Measurements from ENCODE around the gene CATSPERD. TPM values are rescaled to one million over a fixed set of nuclear protein-coding genes. Genes with fewer than 3 reads are reported as not detected.
"Not testable (repeated sequence)": the region's sequence is repeated elsewhere in the genome, so short reads cannot be mapped to it uniquely, and the experiment has no call there.

CATSPERD gene
- total and polyA plus RNA-seq, 9 of the 15 experiments (the other 6 are each of a cell fraction or from before 2014, with no cell fraction given) = not detected

DNA sequence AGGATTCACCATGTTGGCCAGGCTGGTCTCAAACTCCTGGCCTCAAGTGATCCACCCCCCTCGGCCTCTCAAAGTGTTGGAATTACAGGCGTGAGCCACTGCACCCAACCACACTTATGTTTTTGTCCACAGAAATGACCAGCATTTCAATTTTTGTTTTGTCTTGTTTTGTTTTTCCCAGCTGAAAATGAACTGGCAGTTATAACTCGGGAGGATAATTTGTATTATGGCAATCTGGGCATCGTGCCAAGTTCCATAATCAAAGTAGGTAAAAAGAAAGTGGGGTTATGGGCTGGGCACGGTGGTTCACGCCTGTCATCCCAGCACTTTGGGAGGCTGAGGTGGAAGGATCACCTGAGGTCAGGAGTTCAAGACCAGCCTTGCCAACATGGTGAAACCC, 28.5 kb downstream of the CATSPERD start:
- in situ Hi-C loops (cut with MboI); H3K36me3 ChIP-seq (ENCODE audit: control insufficient read depth, insufficient read depth, low read length); H4K20me1 ChIP-seq (replicated peaks; ENCODE audit: control insufficient read depth, insufficient read depth, low read length); H3K9me3 ChIP-seq (replicated peaks; ENCODE audit: control insufficient read depth, insufficient read depth, low read depth, low read length); H2AFZ ChIP-seq (ENCODE audit: low read depth, low read length); intact Hi-C loops (cut with micrococcal nuclease); ATAC-seq; FAIRE-seq; H3K9me1 ChIP-seq (ENCODE audit: control insufficient read depth, insufficient read depth, low read length); CTCF ChIA-PET (ENCODE audit: low intra/inter-chr PET ratio); BruUV-seq (replicated peaks); H3K4me2 ChIP-seq (ENCODE audit: insufficient read depth, low read length); H3K27ac ChIP-seq (ENCODE audit: extremely low read depth, low read depth, low read length); DNase-seq (ENCODE audit: extremely low read depth in 1 of 4, low spot score in 3 of 4); H3K4me3 ChIP-seq; H3K9ac ChIP-seq (ENCODE audit: insufficient read depth in 1 of 2, low read depth in 2 of 2, low read length in 2 of 2); H3K79me2 ChIP-seq (ENCODE audit: control insufficient read depth, insufficient read depth, low read length); H3K4me1 ChIP-seq (replicated peaks in 1 of 2; ENCODE audit: control insufficient read depth in 2 of 2, insufficient read depth in 2 of 2, low read length in 2 of 2): not testable (repeated sequence)
- TF ChIP-seq NFIX (CRISPR knock-in tag; IDR thresholded peaks at IDR 0.05; ENCODE audit: low read depth) (peak; percentile 77), NFIC (IDR thresholded peaks at IDR 0.05) (peak; percentile 96)
- WGBS (ENCODE audit: insufficient coverage, low coverage, missing lambda C conversion rate) = 5% methylated on average over 6 of the region's 6 CpGs
- POLR2A ChIA-PET = interaction anchor here (0.7 kb wide), 1 partner anchor 220 kb away, joined by 4 read pairs; no protein-coding TSS in a partner anchor
- peaks cover 21 to 31% of the 10 kb centered on the region in 2 experiments; a peak in 3 of 5 replicates for H3K27me3 ChIP-seq (ENCODE audit: control insufficient read depth in 2 of 2, insufficient read depth in 2 of 2, low read length in 2 of 2)

DNA sequence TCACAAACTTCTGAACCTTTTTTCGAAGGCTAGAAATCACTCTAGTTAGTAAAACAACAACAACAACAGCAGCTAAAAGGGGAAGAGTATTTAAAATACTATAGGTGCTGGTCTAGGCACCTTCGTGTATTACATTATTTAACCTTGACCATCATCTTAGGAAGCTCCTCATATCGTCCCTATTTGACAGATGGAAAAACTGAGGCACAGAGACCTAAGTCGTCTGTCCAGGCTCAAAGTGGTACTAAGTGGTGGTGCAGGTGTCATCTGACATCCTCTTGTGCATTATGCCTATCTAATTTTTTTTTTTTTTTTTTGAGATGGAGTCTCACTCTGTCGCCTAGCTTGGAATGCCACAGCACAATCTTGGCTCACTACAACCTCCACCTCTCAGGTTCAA, 29.1 kb downstream of the CATSPERD start:
- Histone ChIP-seq H3K9me1 (ENCODE audit: control insufficient read depth, insufficient read depth, low read length) (no peaks in the 10 kb centered on the region), H3K36me3 (ENCODE audit: control insufficient read depth, insufficient read depth, low read length) (no peaks in the 10 kb centered on the region), H3K9me3 (replicated peaks; ENCODE audit: control insufficient read depth, insufficient read depth, low read depth, low read length) (no peaks in the 10 kb centered on the region), H2AFZ (ENCODE audit: low read depth, low read length) (no peak overlapping the region), H3K4me3 (no peak overlapping the region), H3K4me2 (ENCODE audit: insufficient read depth, low read length) (no peak overlapping the region), H3K27ac (ENCODE audit: extremely low read depth, low read depth, low read length) (no peak overlapping the region), H3K4me1 (replicated peaks in 1 of 2; ENCODE audit: control insufficient read depth in 2 of 2, insufficient read depth in 2 of 2, low read length in 2 of 2) (no peaks in the 10 kb centered on the region; a peak in 1 of 5 replicates), H3K79me2 (ENCODE audit: control insufficient read depth, insufficient read depth, low read length) (no peaks in the 10 kb centered on the region), H4K20me1 (replicated peaks; ENCODE audit: control insufficient read depth, insufficient read depth, low read length) (no peaks in the 10 kb centered on the region), H3K9ac (ENCODE audit: insufficient read depth in 1 of 2, low read depth in 2 of 2, low read length in 2 of 2) (no peak overlapping the region), H3K27me3 (ENCODE audit: control insufficient read depth in 2 of 2, insufficient read depth in 2 of 2, low read length in 2 of 2) (peaks cover 22 to 36% of the 10 kb centered on the region in 2 experiments; a peak in 3 of 5 replicates)
- 26% methylated on average over 5 of the region's 5 CpGs for WGBS (ENCODE audit: insufficient coverage, low coverage, missing lambda C conversion rate)
- POLR2A ChIA-PET = no interaction called here
- CTCF ChIA-PET (ENCODE audit: low intra/inter-chr PET ratio) = no interaction called here
- FAIRE-seq (no peak), ATAC-seq (no peak), DNase-seq (ENCODE audit: extremely low read depth in 1 of 4, low spot score in 3 of 4) (no peak)
- BruUV-seq (replicated peaks) = no TSS peak
- TF ChIP-seq RBM25 (IDR thresholded peaks at IDR 0.05; ENCODE audit: low read depth, low read length, severe bottlenecking) (peak; percentile 72), BCOR (IDR thresholded peaks at IDR 0.05) (peak; percentile 65), EHMT2 (IDR thresholded peaks at IDR 0.05) (no peak)
- in situ Hi-C loops (cut with MboI) = no loop called here
- intact Hi-C loops (cut with micrococcal nuclease) = no loop called here

Measured in K562 (cell line).